ENCODE measurements around the gene MXD3. TPM values are rescaled to one million over a fixed set of nuclear protein-coding genes. Genes with fewer than 3 reads are reported as not detected.

MXD3 gene
- total RNA-seq, 4 donors from 2014 or later: 2.0 to 11.7 (median 7.8) TPM

DNA sequence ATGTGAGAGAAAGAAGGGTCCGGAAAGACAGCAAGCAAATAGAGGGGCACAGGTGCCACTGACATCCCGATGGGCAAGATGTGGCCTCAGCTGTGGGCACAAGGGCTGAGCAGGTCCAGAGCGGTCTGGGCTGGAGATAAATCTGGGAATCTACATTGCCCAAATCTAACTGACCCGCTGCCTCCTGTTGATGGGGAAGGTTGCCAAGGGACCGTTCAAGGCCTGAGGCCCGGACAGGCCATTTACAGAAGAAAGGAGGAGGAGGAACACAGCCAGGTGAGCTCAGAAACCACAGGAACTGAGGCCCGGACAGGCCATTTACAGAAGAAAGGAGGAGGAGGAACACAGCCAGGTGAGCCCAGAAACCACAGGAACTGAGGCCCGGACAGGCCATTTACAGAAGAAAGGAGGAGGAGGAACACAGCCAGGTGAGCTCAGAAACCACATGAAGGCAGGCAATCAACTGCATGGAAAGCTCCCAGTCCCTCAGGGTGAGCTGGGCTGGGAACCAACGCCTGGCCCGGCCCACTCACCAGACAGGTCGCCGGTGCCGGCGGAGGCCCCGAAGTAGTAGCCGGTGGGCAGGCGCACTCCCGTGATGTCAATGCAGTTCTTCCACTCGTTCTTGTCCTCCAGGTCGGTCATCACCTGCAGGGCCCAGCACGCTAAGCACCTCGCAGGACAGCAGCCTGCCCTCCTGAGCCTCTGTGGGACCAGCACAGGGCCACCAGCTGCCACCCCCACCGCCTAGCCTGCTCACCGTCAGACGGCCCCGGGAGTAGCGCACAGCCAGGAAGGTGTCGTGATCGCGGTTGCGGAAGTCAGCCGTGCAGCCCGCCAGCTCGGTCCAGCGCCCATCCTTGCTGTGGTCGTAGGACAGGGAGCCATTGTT, 25.2 kb upstream of the MXD3 start:
- WGBS, 2 donors: 92 to 97% methylated on average over 26 to 30 of the region's 36 CpGs
- Histone ChIP-seq H3K4me3 (replicated peaks in 1 of 3) (no peak overlapping the region), H3K9me3 (no peaks in the 10 kb centered on the region), H3K4me1 (no peaks in the 10 kb centered on the region), H3K36me3 (peaks cover 54 to 65% of the 10 kb centered on the region in 2 donors), H3K27me3 (no peaks in the 10 kb centered on the region), H3K27ac (no peak overlapping the region)
- TF ChIP-seq, protein P1, sequence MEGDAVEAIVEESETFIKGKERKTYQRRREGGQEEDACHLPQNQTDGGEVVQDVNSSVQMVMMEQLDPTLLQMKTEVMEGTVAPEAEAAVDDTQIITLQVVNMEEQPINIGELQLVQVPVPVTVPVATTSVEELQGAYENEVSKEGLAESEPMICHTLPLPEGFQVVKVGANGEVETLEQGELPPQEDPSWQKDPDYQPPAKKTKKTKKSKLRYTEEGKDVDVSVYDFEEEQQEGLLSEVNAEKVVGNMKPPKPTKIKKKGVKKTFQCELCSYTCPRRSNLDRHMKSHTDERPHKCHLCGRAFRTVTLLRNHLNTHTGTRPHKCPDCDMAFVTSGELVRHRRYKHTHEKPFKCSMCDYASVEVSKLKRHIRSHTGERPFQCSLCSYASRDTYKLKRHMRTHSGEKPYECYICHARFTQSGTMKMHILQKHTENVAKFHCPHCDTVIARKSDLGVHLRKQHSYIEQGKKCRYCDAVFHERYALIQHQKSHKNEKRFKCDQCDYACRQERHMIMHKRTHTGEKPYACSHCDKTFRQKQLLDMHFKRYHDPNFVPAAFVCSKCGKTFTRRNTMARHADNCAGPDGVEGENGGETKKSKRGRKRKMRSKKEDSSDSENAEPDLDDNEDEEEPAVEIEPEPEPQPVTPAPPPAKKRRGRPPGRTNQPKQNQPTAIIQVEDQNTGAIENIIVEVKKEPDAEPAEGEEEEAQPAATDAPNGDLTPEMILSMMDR (IDR thresholded peaks at IDR 0.05): no peak
- TF ChIP-seq POLR2A (IDR thresholded peaks at IDR 0.05): no peak
- intact Hi-C loops (cut with DNase I): no loop called here
- no peak for DNase-seq

DNA sequence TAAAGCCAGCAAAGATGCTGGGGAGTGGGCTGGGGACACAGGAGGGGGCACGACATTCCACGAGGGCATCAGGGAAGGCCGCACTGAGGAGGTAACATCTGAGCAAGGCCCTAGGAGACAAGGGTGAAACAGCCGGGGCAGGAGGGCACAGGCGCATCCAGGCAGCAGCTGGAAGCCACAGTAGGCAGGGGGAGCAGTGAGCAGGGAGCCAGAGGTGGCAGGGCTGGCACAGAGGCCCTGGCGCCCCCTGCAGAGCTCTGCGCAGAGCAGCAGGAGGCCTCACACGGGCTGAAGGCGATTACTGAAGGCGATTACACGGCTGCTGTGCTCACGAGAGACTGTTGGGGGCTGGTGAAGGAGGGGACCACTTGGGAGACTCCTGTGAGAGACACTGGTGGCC, 24.4 kb upstream of the MXD3 start:
- Histone ChIP-seq H3K9me3 (no peaks in the 10 kb centered on the region), H3K4me1 (no peaks in the 10 kb centered on the region), H3K4me3 (replicated peaks in 1 of 3) (no peak overlapping the region), H3K27me3 (no peaks in the 10 kb centered on the region), H3K27ac (no peak overlapping the region), H3K36me3 (peaks cover 61 to 71% of the 10 kb centered on the region in 2 donors)
- TF ChIP-seq, protein P1 (IDR thresholded peaks at IDR 0.05): no peak
- no peak for TF ChIP-seq POLR2A (IDR thresholded peaks at IDR 0.05)
- intact Hi-C loops (cut with DNase I): no loop called here
- 73% methylated on average over 12 of the region's 12 CpGs for WGBS, 2 donors
- no peak for DNase-seq

DNA sequence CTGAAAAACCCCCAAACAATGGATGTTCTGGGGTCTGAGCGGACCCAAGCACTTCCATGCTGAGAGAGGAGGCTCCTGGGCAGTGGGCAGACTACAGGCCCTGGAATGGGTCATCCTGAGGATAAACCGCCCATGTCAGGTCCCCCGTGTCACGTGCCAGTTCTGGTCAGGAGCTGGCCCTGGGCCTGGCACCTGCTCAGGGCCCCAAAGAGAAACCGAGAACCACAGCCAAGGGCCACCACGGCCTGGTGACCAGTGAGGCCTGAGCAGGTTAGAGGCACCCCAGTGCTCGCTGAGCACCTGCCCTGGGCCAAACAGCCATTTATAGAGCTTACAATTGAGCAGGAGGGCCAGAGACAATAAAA, 24.0 kb upstream of the MXD3 start:
- no peak for DNase-seq
- TF ChIP-seq POLR2A (IDR thresholded peaks at IDR 0.05): no peak
- TF ChIP-seq, protein P1 (IDR thresholded peaks at IDR 0.05): no peak
- Histone ChIP-seq H3K4me3 (replicated peaks in 1 of 3) (no peak overlapping the region), H3K36me3 (peaks cover 64 to 73% of the 10 kb centered on the region in 2 donors), H3K4me1 (no peaks in the 10 kb centered on the region), H3K27me3 (no peaks in the 10 kb centered on the region), H3K9me3 (no peaks in the 10 kb centered on the region), H3K27ac (no peak overlapping the region)
- intact Hi-C loops (cut with DNase I): no loop called here
- 91 to 92% methylated on average over 7 of the region's 7 CpGs for WGBS, 2 donors

- TF ChIP-seq, protein P1 (IDR thresholded peaks at IDR 0.05): no peak
- no peak for TF ChIP-seq POLR2A (IDR thresholded peaks at IDR 0.05)
- intact Hi-C loops (cut with DNase I): no loop called here
These were observed 23.3 kb upstream of the MXD3 start for GRCh38 chr5:177334781-177335700.

More at GRCh38 chr5:177334781-177335700, 23.3 kb upstream of the MXD3 start:
- DNase-seq: no peak
- H3K4me1 ChIP-seq: no peaks in the 10 kb centered on the region
- H3K27me3 ChIP-seq: no peaks in the 10 kb centered on the region
- H3K4me3 ChIP-seq (replicated peaks in 1 of 3): no peak overlapping the region
- WGBS, 2 donors: 90 to 92% methylated on average over 18 to 19 of the region's 21 CpGs
- H3K27ac ChIP-seq: no peak overlapping the region
- H3K36me3 ChIP-seq: peaks cover 64 to 80% of the 10 kb centered on the region in 2 donors
- H3K9me3 ChIP-seq: no peaks in the 10 kb centered on the region
